CD14-positive monocyte (primary cell): ENCODE measurements around the gene TMEM235. TPM values are rescaled to one million over a fixed set of nuclear protein-coding genes. Genes with fewer than 3 reads are reported as not detected.

ENCODE experiments used
- DNase-seq, 3 donors: peaks; one replicate each; pipeline ENCODE4 v3.0.0-alpha.2; 2011 to 2022
- H2AFZ ChIP-seq: 2 replicates; pipeline ENCODE4 v1.6.0; 2012; ENCODE audit warnings: mild to moderate bottlenecking, low read depth, low read length, inconsistent platforms; ENCODE audit not compliant: insufficient read depth, poor library complexity, severe bottlenecking
- H3K27ac ChIP-seq, 2 donors: 1 replicate in 1 of 2; 2 replicates in 1 of 2; pipeline ENCODE4 v1.5.1; 2012 to 2013; ENCODE audit warnings: low read length in 2 of 2, control low read depth in 1 of 2, inconsistent platforms in 1 of 2, low read depth in 1 of 2, mild to moderate bottlenecking in 1 of 2
- H3K27me3 ChIP-seq, 2 donors: one replicate each; pipeline versions ENCODE4 v1.6.0 to v1.6.1; 2011 to 2013; ENCODE audit warnings: low read length in 2 of 2; ENCODE audit not compliant: control insufficient read depth in 2 of 2, insufficient read depth in 2 of 2
- H3K36me3 ChIP-seq, 2 donors: replicated peaks in 1 of 2; 1 replicate in 1 of 2; 2 replicates in 1 of 2; pipeline versions ENCODE4 v1.5.1 to v1.6.1; 2012 to 2013; ENCODE audit warnings: low read length in 2 of 2, control low read depth in 1 of 2, inconsistent platforms in 1 of 2, mild to moderate bottlenecking in 1 of 2; ENCODE audit not compliant: insufficient read depth in 2 of 2, control insufficient read depth in 1 of 2
- H3K4me1 ChIP-seq, 2 donors: 1 replicate in 1 of 2; 2 replicates in 1 of 2; pipeline versions ENCODE4 v1.5.1 to v1.6.1; 2012 to 2013; ENCODE audit warnings: low read length in 2 of 2, control low read depth in 1 of 2, inconsistent platforms in 1 of 2, mild to moderate bottlenecking in 1 of 2, moderate library complexity in 1 of 2; ENCODE audit not compliant: insufficient read depth in 2 of 2, control insufficient read depth in 1 of 2
- H3K4me2 ChIP-seq: replicated peaks from 2 replicates; pipeline ENCODE3; 2012; ENCODE audit warnings: low read length, moderate library complexity, mild to moderate bottlenecking; ENCODE audit not compliant: poor library complexity, severe bottlenecking; ENCODE audit errors: extremely low read depth
- H3K4me3 ChIP-seq, 3 experiments: fragments of 200-600 bp in 1 of 3; sonication (generic) in 1 of 3; replicated peaks in 1 of 3; 1 replicate in 2 of 3; 2 replicates in 1 of 3; pipeline ENCODE4 v1.5.1; 2011 to 2013; ENCODE audit warnings: low read length in 3 of 3, mild to moderate bottlenecking in 3 of 3, control low read depth in 2 of 3, low read depth in 2 of 3, inconsistent platforms in 1 of 3, moderate library complexity in 1 of 3
- H3K79me2 ChIP-seq: 2 replicates; pipeline ENCODE4 v1.6.0; 2012; ENCODE audit warnings: mild to moderate bottlenecking, control low read depth, inconsistent platforms, low read length, moderate library complexity; ENCODE audit not compliant: insufficient read depth
- H3K9ac ChIP-seq: 2 replicates; pipeline ENCODE4 v1.6.0; 2017; ENCODE audit warnings: low read length, mild to moderate bottlenecking; ENCODE audit not compliant: insufficient read depth, poor library complexity, severe bottlenecking
- H3K9me3 ChIP-seq, 2 donors: replicated peaks in 1 of 2; 1 replicate in 1 of 2; 2 replicates in 1 of 2; pipeline versions ENCODE4 v1.5.1 to v1.6.1; 2012 to 2013; ENCODE audit warnings: low read length in 2 of 2, control low read depth in 1 of 2; ENCODE audit not compliant: control insufficient read depth in 1 of 2, insufficient read depth in 1 of 2
- H4K20me1 ChIP-seq: 2 replicates; pipeline ENCODE4 v1.6.0; 2012; ENCODE audit warnings: mild to moderate bottlenecking, low read length, control low read depth, moderate library complexity; ENCODE audit not compliant: insufficient read depth
- H3K27ac Mint-ChIP-seq, 7 donors: one replicate each; pipeline ENCODE4 v1.8.0; 2020; ENCODE audit warnings: mild to moderate bottlenecking in 7 of 7, mixed read lengths in 7 of 7, moderate library complexity in 6 of 7, inconsistent platforms in 2 of 7
- H3K27me3 Mint-ChIP-seq, 3 donors: one replicate each; pipeline ENCODE4 v1.8.0; 2021 to 2022; ENCODE audit warnings: low read depth in 3 of 3, mild to moderate bottlenecking in 3 of 3, mixed read lengths in 3 of 3, moderate library complexity in 3 of 3, inconsistent platforms in 1 of 3
- H3K36me3 Mint-ChIP-seq, 2 donors: one replicate each; pipeline ENCODE4 v1.8.0; 2020; ENCODE audit warnings: mixed read lengths in 2 of 2, inconsistent platforms in 1 of 2, mild to moderate bottlenecking in 1 of 2
- H3K4me1 Mint-ChIP-seq: one replicate; pipeline ENCODE4 v1.8.0; 2020; ENCODE audit warnings: mild to moderate bottlenecking, mixed read lengths
- H3K4me3 Mint-ChIP-seq, 2 donors: one replicate each; pipeline ENCODE4 v1.8.0; 2020; ENCODE audit warnings: mild to moderate bottlenecking in 2 of 2, mixed read lengths in 2 of 2, moderate library complexity in 1 of 2
- H3K9me3 Mint-ChIP-seq, 7 donors: one replicate each; pipeline ENCODE4 v1.8.0; 2020 to 2022; ENCODE audit warnings: mixed read lengths in 7 of 7, mild to moderate bottlenecking in 6 of 7, moderate library complexity in 6 of 7, inconsistent platforms in 2 of 7
- CTCF ChIP-seq: fragments of 200-600 bp; IDR thresholded peaks from one replicate; pipeline ENCODE4 v1.8.0; 2022; ENCODE audit warnings: antibody characterized with exemption, mild to moderate bottlenecking
- WGBS: methylation state at CpG from one replicate; pipeline ENCODE4 v1.1.5; 2013; ENCODE audit warnings: missing lambda C conversion rate; ENCODE audit not compliant: insufficient coverage; 5-methylcytosine and 5-hydroxymethylcytosine counted together
- intact Hi-C, 2 donors: fragments of 100-400 bp; cut with micrococcal nuclease; formaldehyde crosslinking; loops; one replicate each; pipeline versions ENCODE4 v1.15.0 to v1.15.1; 2023
- polyA plus RNA-seq, 3 donors: library from polyadenylated mRNA; depleted of rRNA in 1 of 3; unstranded in 2 of 3; stranded (reverse) in 1 of 3; fragments of 300-500 nt in 2 of 3; fragments of >200 nt in 1 of 3; fragmentation: Illumina TruSeq in 2 of 3; gene quantifications; 1 replicate in 2 of 3; 2 replicates in 1 of 3; pipeline ENCODE4 v1.2.3, GENCODE V29; 2012 to 2021

The TMEM235 gene
- polyA plus RNA-seq, 3 donors: not detected

- Histone ChIP-seq H3K9ac (no peak overlapping the region), H4K20me1 (no peaks in the 10 kb centered on the region), H2AFZ (no peak overlapping the region), H3K4me3 (no peak overlapping the region), H3K9me3 (no peaks in the 10 kb centered on the region), H3K27me3 (no peaks in the 10 kb centered on the region), H3K4me2 (no peak overlapping the region), H3K4me1 (no peaks in the 10 kb centered on the region), H3K79me2 (no peaks in the 10 kb centered on the region), H3K27ac (no peak overlapping the region), H3K36me3 (no peaks in the 10 kb centered on the region)
- no peak for DNase-seq
- peaks cover 3 to 5% (median 4%) of the 10 kb centered on the region in 3 donors for H3K27me3 Mint-ChIP-seq
- intact Hi-C loops: no loop called here
- no peak overlapping the region for H3K4me3 Mint-ChIP-seq
- H3K36me3 Mint-ChIP-seq: no peaks in the 10 kb centered on the region
- peaks cover 0 to 1% (median 0%) of the 10 kb centered on the region in 7 donors for H3K9me3 Mint-ChIP-seq
- WGBS: 68% methylated on average over 2 of the region's 9 CpGs
- no peak for TF ChIP-seq CTCF
- peaks cover 13% of the 10 kb centered on the region for H3K4me1 Mint-ChIP-seq
- peak overlapping the region in 2 of 7 donors; percentile 13 to 53 for H3K27ac Mint-ChIP-seq
Observed at GRCh38 chr17:78239489-78239931, 8.1 kb downstream of the TMEM235 start.

GRCh38 chr17:78240012-78240655 lies 8.7 kb downstream of the TMEM235 start:
- Histone ChIP-seq H4K20me1 (no peaks in the 10 kb centered on the region), H3K9ac (no peak overlapping the region), H2AFZ (no peak overlapping the region), H3K36me3 (no peaks in the 10 kb centered on the region), H3K4me1 (no peaks in the 10 kb centered on the region), H3K4me2 (no peak overlapping the region), H3K79me2 (no peaks in the 10 kb centered on the region), H3K27ac (no peak overlapping the region), H3K27me3 (no peaks in the 10 kb centered on the region), H3K9me3 (no peaks in the 10 kb centered on the region), H3K4me3 (no peak overlapping the region)
- no peak for TF ChIP-seq CTCF
- H3K4me1 Mint-ChIP-seq: peaks cover 13% of the 10 kb centered on the region
- WGBS: 95% methylated on average over 7 of the region's 12 CpGs
- no peak overlapping the region for H3K4me3 Mint-ChIP-seq
- H3K9me3 Mint-ChIP-seq: peaks cover 0 to 1% (median 0%) of the 10 kb centered on the region in 7 donors
- peak overlapping the region in 1 of 7 donors; percentile 57 for H3K27ac Mint-ChIP-seq
- no peak for DNase-seq
- H3K27me3 Mint-ChIP-seq: peaks cover 3 to 4% (median 3%) of the 10 kb centered on the region in 3 donors
- intact Hi-C loops: no loop called here
- H3K36me3 Mint-ChIP-seq: no peaks in the 10 kb centered on the region
